ENCODE data around the gene KIN. TPM values are rescaled to one million over a fixed set of nuclear protein-coding genes. Genes with fewer than 3 reads are reported as not detected.

KIN gene
- total RNA-seq, 1 experiment from 2014 or later, result 27.9 TPM

- peaks cover 88% of the 10 kb centered on the region for H3K36me3 Mint-ChIP-seq (ENCODE audit: insufficient read depth, unreplicated experiment)
- no peaks in the 10 kb centered on the region for H3K27me3 Mint-ChIP-seq (ENCODE audit: insufficient read depth, unreplicated experiment)
- H3K9me3 Mint-ChIP-seq (ENCODE audit: unreplicated experiment), result no peaks in the 10 kb centered on the region
- ChIA-PET CTCF (no interaction called here), POLR2A (no interaction called here)
- no peaks in the 10 kb centered on the region; the same call in 1 of the 2 replicates for H3K27me3 ChIP-seq (replicated peaks; ENCODE audit: control insufficient read depth, insufficient read depth, low read length)
- no peaks in the 10 kb centered on the region for H3K9me3 ChIP-seq
- no peak overlapping the region for H3K4me3 Mint-ChIP-seq (ENCODE audit: unreplicated experiment)
- H3K4me3 ChIP-seq (ENCODE audit: low read depth, low read length), result no peak overlapping the region
- no TSS peak for BruUV-seq (replicated peaks)
- H3K4me1 Mint-ChIP-seq (ENCODE audit: low read depth, unreplicated experiment), result no peaks in the 10 kb centered on the region
- DNase-seq, result no peak
- no peaks in the 10 kb centered on the region for H3K4me1 ChIP-seq
- TF ChIP-seq CTCF (IDR thresholded peaks at IDR 0.05; ENCODE audit: insufficient read depth in 1 of 2, low read depth in 1 of 2, low read length in 1 of 2, severe bottlenecking in 1 of 2, unreplicated experiment in 1 of 2), result no peak
- intact Hi-C loops (cut with micrococcal nuclease; ENCODE audit: unreplicated experiment), result no loop called here
- no peak overlapping the region for H3K27ac Mint-ChIP-seq (ENCODE audit: unreplicated experiment)
- H3K36me3 ChIP-seq (ENCODE audit: control insufficient read depth, insufficient read depth, low read length), result peaks cover 4% of the 10 kb centered on the region; the same call in 1 of the 2 replicates
These were observed 20.6 kb downstream of the KIN start for GRCh38 chr10:7767209-7767608.

- no peak for TF ChIP-seq CTCF (IDR thresholded peaks at IDR 0.05; ENCODE audit: insufficient read depth in 1 of 2, low read depth in 1 of 2, low read length in 1 of 2, severe bottlenecking in 1 of 2, unreplicated experiment in 1 of 2)
- no peaks in the 10 kb centered on the region for H3K4me1 Mint-ChIP-seq (ENCODE audit: low read depth, unreplicated experiment)
- POLR2A ChIA-PET, result no interaction called here
- H3K27me3 Mint-ChIP-seq (ENCODE audit: insufficient read depth, unreplicated experiment), result no peaks in the 10 kb centered on the region
- H3K36me3 ChIP-seq (ENCODE audit: control insufficient read depth, insufficient read depth, low read length), result peaks cover 4% of the 10 kb centered on the region; the same call in 1 of the 2 replicates
- BruUV-seq (replicated peaks), result no TSS peak
- H3K4me3 Mint-ChIP-seq (ENCODE audit: unreplicated experiment), result no peak overlapping the region
- no peak overlapping the region for H3K27ac Mint-ChIP-seq (ENCODE audit: unreplicated experiment)
- H3K9me3 Mint-ChIP-seq (ENCODE audit: unreplicated experiment), result no peaks in the 10 kb centered on the region
- no peaks in the 10 kb centered on the region for H3K4me1 ChIP-seq
- no peak overlapping the region for H3K4me3 ChIP-seq (ENCODE audit: low read depth, low read length)
- peaks cover 88% of the 10 kb centered on the region for H3K36me3 Mint-ChIP-seq (ENCODE audit: insufficient read depth, unreplicated experiment)
- intact Hi-C loops (cut with micrococcal nuclease; ENCODE audit: unreplicated experiment), result no loop called here
- DNase-seq, result no peak
- CTCF ChIA-PET, result no interaction called here
- H3K9me3 ChIP-seq, result no peaks in the 10 kb centered on the region
- no peaks in the 10 kb centered on the region; the same call in 1 of the 2 replicates for H3K27me3 ChIP-seq (replicated peaks; ENCODE audit: control insufficient read depth, insufficient read depth, low read length)
These were observed 21.6 kb downstream of the KIN start for GRCh38 chr10:7766241-7766640.

GRCh38 chr10:7763929-7764328 lies 23.9 kb downstream of the KIN start:
- intact Hi-C loops (cut with micrococcal nuclease; ENCODE audit: unreplicated experiment), result no loop called here
- ChIA-PET POLR2A (no interaction called here), CTCF (no interaction called here)
- Histone ChIP-seq H3K27me3 (replicated peaks; ENCODE audit: control insufficient read depth, insufficient read depth, low read length) (no peaks in the 10 kb centered on the region), H3K4me1 (no peaks in the 10 kb centered on the region), H3K9me3 (no peaks in the 10 kb centered on the region), H3K36me3 (ENCODE audit: control insufficient read depth, insufficient read depth, low read length) (peaks cover 1% of the 10 kb centered on the region; the same call in 1 of the 2 replicates), H3K4me3 (ENCODE audit: low read depth, low read length) (no peak overlapping the region)
- H3K4me3 Mint-ChIP-seq (ENCODE audit: unreplicated experiment), result no peak overlapping the region
- TF ChIP-seq CTCF (IDR thresholded peaks at IDR 0.05; ENCODE audit: insufficient read depth in 1 of 2, low read depth in 1 of 2, low read length in 1 of 2, severe bottlenecking in 1 of 2, unreplicated experiment in 1 of 2), result no peak
- no peaks in the 10 kb centered on the region for H3K9me3 Mint-ChIP-seq (ENCODE audit: unreplicated experiment)
- no peaks in the 10 kb centered on the region for H3K27me3 Mint-ChIP-seq (ENCODE audit: insufficient read depth, unreplicated experiment)
- H3K36me3 Mint-ChIP-seq (ENCODE audit: insufficient read depth, unreplicated experiment), result peaks cover 95% of the 10 kb centered on the region
- no peak for DNase-seq
- no peak overlapping the region for H3K27ac Mint-ChIP-seq (ENCODE audit: unreplicated experiment)
- BruUV-seq (replicated peaks), result no TSS peak
- H3K4me1 Mint-ChIP-seq (ENCODE audit: low read depth, unreplicated experiment), result no peaks in the 10 kb centered on the region

Data from Caco-2 (cell line).